ENCODE measurements around the gene POLR2J3.
"Not testable (repeated sequence)": the region's sequence is repeated elsewhere in the genome, so short reads cannot be mapped to it uniquely, and the experiment has no call there.

POLR2J3 gene

DNA sequence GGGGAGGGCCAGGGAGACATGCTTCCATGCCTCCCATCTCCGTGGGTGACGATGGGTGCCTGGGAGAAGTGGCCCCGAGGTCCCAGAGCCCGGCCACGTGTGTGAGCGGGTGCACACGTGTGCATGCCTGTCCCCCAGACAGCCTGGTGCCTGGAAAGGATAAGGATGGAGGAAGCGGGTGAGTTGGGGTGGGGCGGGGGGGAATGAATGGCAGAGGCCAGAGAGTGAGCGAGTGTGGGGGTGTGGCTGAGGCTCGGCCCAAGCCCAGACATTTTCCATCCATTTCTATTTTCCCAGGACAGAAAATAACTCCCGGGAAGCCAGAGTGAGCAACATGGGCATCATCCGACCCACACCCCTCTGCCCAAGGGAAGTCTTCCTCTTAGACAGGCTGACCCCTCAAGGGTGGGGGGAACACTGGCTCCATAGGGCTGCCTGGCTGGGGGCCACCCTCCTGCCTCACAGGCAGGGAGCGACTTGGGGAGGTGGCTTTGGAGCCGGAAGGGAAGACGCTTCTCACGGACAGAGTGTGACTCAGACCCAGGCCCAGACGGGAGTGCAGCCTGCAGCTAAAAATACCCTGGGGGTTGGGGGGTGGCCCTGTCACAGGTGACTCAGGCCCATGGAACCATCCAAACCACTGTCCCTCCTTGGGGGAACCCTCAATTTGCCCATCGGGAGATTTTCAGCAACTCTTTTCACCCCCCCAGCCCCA lies 32.2 kb upstream of the POLR2J3 start:
- not testable (repeated sequence) for H3K4me2 ChIP-seq; H3K27me3 ChIP-seq; H3K9me3 ChIP-seq (replicated peaks in 1 of 11); H3K9ac ChIP-seq; H3K4me3 ChIP-seq; H3K4me1 ChIP-seq; H3K27ac ChIP-seq; H3K36me3 ChIP-seq; H4K20me1 ChIP-seq

- not testable (repeated sequence) for H3K9ac ChIP-seq; H3K9me3 ChIP-seq (replicated peaks in 1 of 11); H3K27ac ChIP-seq; H4K20me1 ChIP-seq; H3K36me3 ChIP-seq; H3K4me2 ChIP-seq; H3K27me3 ChIP-seq; H3K4me1 ChIP-seq; H3K4me3 ChIP-seq
Observed at GRCh38 chr7:102602317-102602716, 29.9 kb upstream of the POLR2J3 start.

GRCh38 chr7:102599699-102600098 lies 27.3 kb upstream of the POLR2J3 start:
- not testable (repeated sequence) for H3K27me3 ChIP-seq; H3K4me2 ChIP-seq; H3K27ac ChIP-seq; H3K4me1 ChIP-seq; H3K4me3 ChIP-seq; H3K9me3 ChIP-seq (replicated peaks in 1 of 11); H3K9ac ChIP-seq; H4K20me1 ChIP-seq; H3K36me3 ChIP-seq

DNA sequence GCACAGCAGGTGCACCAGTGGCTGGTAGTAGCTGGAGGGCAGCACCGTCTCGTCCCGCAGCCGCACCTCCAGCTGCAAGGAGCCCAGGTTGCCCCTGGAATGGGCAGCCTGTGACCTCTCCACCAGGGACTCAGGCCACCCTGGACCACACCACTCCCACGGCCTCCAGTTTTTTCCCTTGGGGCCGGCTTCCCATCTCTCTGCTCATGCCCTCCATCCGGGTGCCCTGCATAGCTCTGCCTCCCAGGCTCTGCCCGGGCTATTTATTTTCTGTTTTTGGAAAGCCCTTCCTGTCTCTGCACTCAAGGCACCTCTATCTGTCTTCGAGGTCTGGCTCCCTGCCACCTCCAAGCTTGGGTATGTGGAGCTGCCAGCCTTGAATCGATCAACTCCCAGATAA lies 23.7 kb upstream of the POLR2J3 start:
- not testable (repeated sequence) for H3K9me3 ChIP-seq (replicated peaks in 1 of 11); H3K36me3 ChIP-seq; H3K27ac ChIP-seq; H3K9ac ChIP-seq; H3K4me1 ChIP-seq; H3K4me2 ChIP-seq; H3K27me3 ChIP-seq; H4K20me1 ChIP-seq; H3K4me3 ChIP-seq

DNA sequence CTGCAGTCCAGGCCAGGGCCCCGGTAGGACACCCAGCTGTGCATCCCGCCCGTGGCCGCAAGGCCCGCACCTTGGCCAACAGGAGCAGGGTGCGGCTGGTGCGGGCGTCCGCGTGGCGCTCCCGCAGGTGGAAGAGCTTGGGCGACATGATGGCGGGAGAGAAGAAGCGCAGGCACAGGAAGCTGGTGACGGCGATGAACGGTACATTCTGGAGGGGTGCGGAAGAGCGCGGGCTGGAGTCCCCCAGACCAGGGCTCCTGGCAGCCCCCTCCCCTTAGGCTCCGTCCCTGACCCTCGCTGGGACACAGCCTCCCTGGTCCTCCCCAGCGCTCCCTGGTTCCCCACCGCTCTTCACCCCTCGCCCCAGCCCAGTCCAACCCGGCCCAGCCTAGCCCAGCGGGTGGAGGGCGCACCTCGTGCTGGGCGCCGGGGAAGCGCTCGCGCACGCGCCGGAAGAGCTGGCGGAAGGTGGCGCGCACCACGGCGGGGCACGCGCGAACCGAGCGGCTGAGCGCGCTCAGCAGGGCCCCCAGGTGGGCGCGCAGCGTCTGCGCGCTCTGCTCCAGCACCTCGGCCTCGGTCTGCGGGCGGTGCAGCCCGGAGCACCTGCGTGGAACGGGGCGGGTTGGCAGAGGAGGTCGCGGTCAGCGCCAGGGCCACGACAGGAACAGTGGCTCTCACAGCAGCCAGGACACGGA lies 21.4 kb upstream of the POLR2J3 start:
- H3K27ac ChIP-seq; H3K27me3 ChIP-seq; H3K9me3 ChIP-seq (replicated peaks in 1 of 11); H3K9ac ChIP-seq; H3K36me3 ChIP-seq; H3K4me3 ChIP-seq; H3K4me2 ChIP-seq; H3K4me1 ChIP-seq; H4K20me1 ChIP-seq: not testable (repeated sequence)

GRCh38 chr7:102592477-102593019 lies 20.2 kb upstream of the POLR2J3 start:
- H3K27me3 ChIP-seq; H3K27ac ChIP-seq; H4K20me1 ChIP-seq; H3K4me1 ChIP-seq; H3K9ac ChIP-seq; H3K4me2 ChIP-seq; H3K4me3 ChIP-seq; H3K36me3 ChIP-seq; H3K9me3 ChIP-seq (replicated peaks in 1 of 11): not testable (repeated sequence)

- not testable (repeated sequence) for H3K36me3 ChIP-seq; H3K4me1 ChIP-seq; H4K20me1 ChIP-seq; H3K4me2 ChIP-seq; H3K9ac ChIP-seq; H3K4me3 ChIP-seq; H3K9me3 ChIP-seq (replicated peaks in 1 of 11); H3K27ac ChIP-seq; H3K27me3 ChIP-seq
Observed at GRCh38 chr7:102589857-102590256, 17.5 kb upstream of the POLR2J3 start.

DNA sequence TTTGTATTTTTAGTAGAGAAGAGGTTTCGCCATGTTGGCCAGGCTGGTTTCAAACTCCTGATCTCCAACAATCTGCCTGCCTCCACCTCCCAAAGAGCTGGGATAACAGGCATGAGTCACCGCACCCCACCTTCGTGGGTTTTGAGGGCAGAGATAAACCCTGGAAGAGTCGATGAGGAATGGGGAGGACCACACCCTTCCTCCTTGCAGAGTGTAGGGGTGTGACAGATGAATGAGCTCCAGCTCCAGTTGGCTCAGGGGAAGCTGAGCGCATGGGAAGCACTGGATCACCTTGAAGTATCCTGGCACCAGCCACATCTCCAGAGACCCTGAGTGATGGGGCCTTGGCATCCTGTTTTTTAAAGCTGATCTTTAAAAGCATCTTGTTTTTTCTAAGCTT lies 11.1 kb upstream of the POLR2J3 start:
- H3K36me3 ChIP-seq; H3K4me1 ChIP-seq; H3K27me3 ChIP-seq; H3K4me3 ChIP-seq; H3K9ac ChIP-seq; H4K20me1 ChIP-seq; H3K4me2 ChIP-seq; H3K9me3 ChIP-seq (replicated peaks in 1 of 11); H3K27ac ChIP-seq: not testable (repeated sequence)

- not testable (repeated sequence) for H3K36me3 ChIP-seq; H3K4me2 ChIP-seq; H3K27ac ChIP-seq; H3K4me1 ChIP-seq; H3K9ac ChIP-seq; H4K20me1 ChIP-seq; H3K9me3 ChIP-seq (replicated peaks in 1 of 11); H3K27me3 ChIP-seq; H3K4me3 ChIP-seq
Observed at GRCh38 chr7:102581722-102582121, 9.3 kb upstream of the POLR2J3 start.

GRCh38 chr7:102578486-102578885 lies 6.1 kb upstream of the POLR2J3 start:
- not testable (repeated sequence) for H3K27me3 ChIP-seq; H4K20me1 ChIP-seq; H3K4me2 ChIP-seq; H3K36me3 ChIP-seq; H3K4me3 ChIP-seq; H3K9me3 ChIP-seq (replicated peaks in 1 of 11); H3K4me1 ChIP-seq; H3K9ac ChIP-seq; H3K27ac ChIP-seq

DNA sequence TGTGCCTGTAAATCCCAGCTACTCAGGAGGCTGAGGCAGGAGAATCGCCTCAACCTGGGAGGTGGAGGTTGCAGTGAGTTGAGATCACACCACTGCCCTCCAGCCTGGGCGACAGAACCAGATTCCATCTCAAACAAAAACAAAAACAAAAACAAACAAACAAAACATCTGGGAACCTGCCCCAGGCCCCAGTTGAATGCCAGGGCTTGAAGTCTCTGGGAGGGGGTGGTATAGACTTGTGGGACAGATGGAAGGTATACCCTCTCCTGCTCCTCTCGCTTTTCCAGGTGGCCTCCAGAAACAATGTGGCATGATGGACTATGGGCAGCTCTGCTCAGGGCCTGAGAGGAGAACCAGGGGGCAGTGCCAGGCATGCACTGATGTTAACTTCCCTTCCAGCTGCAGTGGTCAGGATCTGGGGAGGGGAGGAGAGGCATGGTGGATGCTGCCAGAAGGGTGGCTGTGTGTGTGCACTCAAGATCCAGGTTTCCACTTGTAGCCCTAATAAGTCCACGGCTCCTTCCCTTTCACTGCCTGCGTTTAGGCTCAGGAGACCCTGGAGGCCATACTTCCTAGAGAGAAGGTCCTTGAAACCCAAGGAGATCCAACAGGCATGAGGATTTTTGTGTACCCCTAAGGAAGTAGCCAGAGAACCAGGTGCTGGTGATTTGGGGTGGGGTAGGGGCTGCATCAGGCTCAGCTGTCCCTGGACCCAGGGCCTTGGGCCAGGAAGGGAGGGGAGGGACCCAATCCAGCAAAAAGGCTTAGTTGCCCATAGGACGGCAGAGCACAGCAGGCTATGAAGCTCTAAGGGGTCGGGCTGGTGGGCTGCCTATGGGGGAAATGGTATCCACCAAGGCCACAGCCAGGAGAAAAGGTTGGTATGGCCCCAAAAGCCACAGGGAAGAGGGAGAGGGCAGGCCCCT lies 5.2 kb upstream of the POLR2J3 start:
- H3K4me2 ChIP-seq; H3K27me3 ChIP-seq; H3K9ac ChIP-seq; H3K27ac ChIP-seq; H3K9me3 ChIP-seq (replicated peaks in 1 of 11); H3K4me3 ChIP-seq; H4K20me1 ChIP-seq; H3K4me1 ChIP-seq; H3K36me3 ChIP-seq: not testable (repeated sequence)

- H3K27ac ChIP-seq; H3K27me3 ChIP-seq; H3K4me1 ChIP-seq; H3K4me3 ChIP-seq; H3K9ac ChIP-seq; H3K9me3 ChIP-seq (replicated peaks in 1 of 11); H3K4me2 ChIP-seq; H3K36me3 ChIP-seq; H4K20me1 ChIP-seq: not testable (repeated sequence)
Observed at GRCh38 chr7:102576363-102576762, 4.0 kb upstream of the POLR2J3 start.

DNA sequence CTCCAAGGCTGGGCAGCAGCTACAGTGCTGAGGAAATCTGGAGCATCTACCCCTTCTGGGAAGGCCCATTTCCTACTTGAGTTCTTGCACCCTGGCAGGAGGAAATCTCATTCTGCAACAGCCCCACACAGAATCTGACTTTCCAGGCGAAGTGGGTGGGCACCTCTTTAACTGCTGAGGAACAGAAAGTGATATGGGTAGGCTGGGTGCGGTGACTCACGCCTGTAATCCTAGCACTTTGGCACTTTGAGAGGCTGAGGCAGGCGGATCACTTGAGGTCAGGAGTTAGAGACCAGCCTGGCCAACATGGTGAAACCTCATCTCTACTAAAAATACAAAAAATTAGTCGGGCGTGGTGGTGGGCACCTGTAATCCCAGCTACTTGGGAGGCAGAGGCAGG lies 2.2 kb upstream of the POLR2J3 start:
- not testable (repeated sequence) for H4K20me1 ChIP-seq; H3K4me3 ChIP-seq; H3K4me1 ChIP-seq; H3K27ac ChIP-seq; H3K27me3 ChIP-seq; H3K9me3 ChIP-seq (replicated peaks in 1 of 11); H3K9ac ChIP-seq; H3K4me2 ChIP-seq; H3K36me3 ChIP-seq

GRCh38 chr7:102568620-102569019 lies 3.8 kb downstream of the POLR2J3 start:
- not testable (repeated sequence) for H3K4me2 ChIP-seq, H3K4me3 ChIP-seq

More at GRCh38 chr7:102568620-102569019, 3.8 kb downstream of the POLR2J3 start:
- not testable (repeated sequence) for H4K20me1 ChIP-seq; H3K9me3 ChIP-seq (replicated peaks in 1 of 11); H3K27me3 ChIP-seq; H3K9ac ChIP-seq; H3K27ac ChIP-seq; H3K4me1 ChIP-seq; H3K36me3 ChIP-seq

Measured in BLaER1 treated with 17β-estradiol and CSF1 and Interleukin-3, amounts not matched to agents 10 nM and 100 nM (cell line).